Ishikawa (cell line): ENCODE measurements around the gene PRSS12.

Experiments used
- CEBPB ChIP-seq: IDR thresholded peaks from 2 replicates; pipeline ENCODE4 v1.6.1; 2012
- CREB1 ChIP-seq: IDR thresholded peaks from 2 replicates; pipeline ENCODE4 v1.6.1; 2012; ENCODE audit warnings: low read depth
- EGR1 ChIP-seq: IDR thresholded peaks from 2 replicates; pipeline ENCODE4 v1.6.1; 2012
- EP300 ChIP-seq: IDR thresholded peaks from 2 replicates; pipeline ENCODE4 v1.6.1; 2012; ENCODE audit warnings: borderline replicate concordance
- FOXM1 ChIP-seq: IDR thresholded peaks from 2 replicates; pipeline ENCODE4 v1.6.1; 2012; ENCODE audit warnings: low read depth, borderline replicate concordance
- NFIC ChIP-seq: IDR thresholded peaks from 2 replicates; pipeline ENCODE4 v1.6.1; 2012
- RAD21 ChIP-seq: IDR thresholded peaks from 2 replicates; pipeline ENCODE4 v1.6.1; 2012; ENCODE audit warnings: low read depth
- TAF1 ChIP-seq: IDR thresholded peaks from 2 replicates; pipeline ENCODE4 v1.6.1; 2012; ENCODE audit warnings: low read depth, mild to moderate bottlenecking
- TCF12 ChIP-seq: IDR thresholded peaks from 2 replicates; pipeline ENCODE4 v1.6.1; 2012; ENCODE audit warnings: low read depth
- TEAD4 ChIP-seq: IDR thresholded peaks from 2 replicates; pipeline ENCODE4 v1.6.1; 2012
- YY1 ChIP-seq: IDR thresholded peaks from 2 replicates; pipeline ENCODE4 v1.6.1; 2012; ENCODE audit warnings: low read depth
- ZBTB7A ChIP-seq: IDR thresholded peaks from 2 replicates; pipeline ENCODE4 v1.6.1; 2012; ENCODE audit warnings: low read depth
- TF ChIP-seq, protein P1 (sequence below): IDR thresholded peaks from 2 replicates; pipeline ENCODE4 v1.6.1; 2012; ENCODE audit warnings: low read depth, mild to moderate bottlenecking
- TF ChIP-seq, protein P2 (sequence below): IDR thresholded peaks from 2 replicates; pipeline ENCODE4 v1.6.1; 2012
- TF ChIP-seq, protein P3 (sequence below): IDR thresholded peaks from 2 replicates; pipeline ENCODE4 v1.6.1; 2012

PRSS12 gene, protein sequence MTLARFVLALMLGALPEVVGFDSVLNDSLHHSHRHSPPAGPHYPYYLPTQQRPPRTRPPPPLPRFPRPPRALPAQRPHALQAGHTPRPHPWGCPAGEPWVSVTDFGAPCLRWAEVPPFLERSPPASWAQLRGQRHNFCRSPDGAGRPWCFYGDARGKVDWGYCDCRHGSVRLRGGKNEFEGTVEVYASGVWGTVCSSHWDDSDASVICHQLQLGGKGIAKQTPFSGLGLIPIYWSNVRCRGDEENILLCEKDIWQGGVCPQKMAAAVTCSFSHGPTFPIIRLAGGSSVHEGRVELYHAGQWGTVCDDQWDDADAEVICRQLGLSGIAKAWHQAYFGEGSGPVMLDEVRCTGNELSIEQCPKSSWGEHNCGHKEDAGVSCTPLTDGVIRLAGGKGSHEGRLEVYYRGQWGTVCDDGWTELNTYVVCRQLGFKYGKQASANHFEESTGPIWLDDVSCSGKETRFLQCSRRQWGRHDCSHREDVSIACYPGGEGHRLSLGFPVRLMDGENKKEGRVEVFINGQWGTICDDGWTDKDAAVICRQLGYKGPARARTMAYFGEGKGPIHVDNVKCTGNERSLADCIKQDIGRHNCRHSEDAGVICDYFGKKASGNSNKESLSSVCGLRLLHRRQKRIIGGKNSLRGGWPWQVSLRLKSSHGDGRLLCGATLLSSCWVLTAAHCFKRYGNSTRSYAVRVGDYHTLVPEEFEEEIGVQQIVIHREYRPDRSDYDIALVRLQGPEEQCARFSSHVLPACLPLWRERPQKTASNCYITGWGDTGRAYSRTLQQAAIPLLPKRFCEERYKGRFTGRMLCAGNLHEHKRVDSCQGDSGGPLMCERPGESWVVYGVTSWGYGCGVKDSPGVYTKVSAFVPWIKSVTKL

DNA sequence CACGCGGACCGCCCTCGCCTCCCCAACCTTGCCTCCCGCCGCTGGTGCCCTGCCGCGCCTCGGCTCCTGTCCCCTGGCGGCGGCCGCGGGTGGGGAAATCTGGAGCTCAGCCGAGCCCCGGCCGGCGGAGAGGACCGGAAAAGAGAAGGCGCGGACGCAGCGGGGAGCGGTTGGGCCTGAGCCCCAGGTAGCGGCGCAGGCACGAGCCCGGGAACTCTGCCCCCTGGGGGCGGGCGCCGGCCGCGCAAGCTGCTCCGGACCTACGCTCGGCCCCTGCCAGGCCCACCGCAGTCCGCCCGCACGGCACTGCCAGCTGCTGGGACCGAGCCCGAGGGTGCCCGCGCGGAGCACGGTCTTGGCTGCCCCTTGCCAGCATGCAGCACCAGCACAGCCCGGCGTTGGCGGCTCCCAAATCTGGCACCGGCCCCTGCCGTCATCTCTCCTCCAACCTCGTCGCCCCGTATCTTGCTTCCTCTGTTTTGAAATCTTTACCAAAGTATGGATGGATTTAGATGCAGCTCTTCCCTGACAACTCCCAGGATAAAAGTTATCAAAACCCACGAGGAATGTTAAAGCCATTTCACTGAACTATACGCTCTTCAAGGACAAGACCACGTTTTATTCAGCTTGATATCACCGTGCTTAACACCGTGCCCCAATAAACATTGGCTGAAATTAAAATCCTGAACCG is at the start of gene PRSS12:
Gene PRSS12, minus strand, starts transcription at position 161 of the 691 bp plus-strand sequence. CDS start 283 bp downstream, outside the sequence.
- TF ChIP-seq TAF1 (peak; percentile 32; the same call in 1 of the 2 replicates), YY1 (no peak), EP300 (peak; percentile 42; the same call in 1 of the 2 replicates), TEAD4 (peak; percentile 34; the same call in 1 of the 2 replicates), RAD21 (peak; percentile 46; the same call in 1 of the 2 replicates), CREB1 (no peak), NFIC (peak; percentile 56; the same call in 1 of the 2 replicates), FOXM1 (no peak), ZBTB7A (0 out of 2 replicates have a peak, but pooled peaks have one; percentile 26), EGR1 (peak; percentile 37; the same call in 1 of the 2 replicates), CEBPB (no peak), TCF12 (0 out of 2 replicates have a peak, but pooled peaks have one; percentile 60)
- TF ChIP-seq, protein P1, sequence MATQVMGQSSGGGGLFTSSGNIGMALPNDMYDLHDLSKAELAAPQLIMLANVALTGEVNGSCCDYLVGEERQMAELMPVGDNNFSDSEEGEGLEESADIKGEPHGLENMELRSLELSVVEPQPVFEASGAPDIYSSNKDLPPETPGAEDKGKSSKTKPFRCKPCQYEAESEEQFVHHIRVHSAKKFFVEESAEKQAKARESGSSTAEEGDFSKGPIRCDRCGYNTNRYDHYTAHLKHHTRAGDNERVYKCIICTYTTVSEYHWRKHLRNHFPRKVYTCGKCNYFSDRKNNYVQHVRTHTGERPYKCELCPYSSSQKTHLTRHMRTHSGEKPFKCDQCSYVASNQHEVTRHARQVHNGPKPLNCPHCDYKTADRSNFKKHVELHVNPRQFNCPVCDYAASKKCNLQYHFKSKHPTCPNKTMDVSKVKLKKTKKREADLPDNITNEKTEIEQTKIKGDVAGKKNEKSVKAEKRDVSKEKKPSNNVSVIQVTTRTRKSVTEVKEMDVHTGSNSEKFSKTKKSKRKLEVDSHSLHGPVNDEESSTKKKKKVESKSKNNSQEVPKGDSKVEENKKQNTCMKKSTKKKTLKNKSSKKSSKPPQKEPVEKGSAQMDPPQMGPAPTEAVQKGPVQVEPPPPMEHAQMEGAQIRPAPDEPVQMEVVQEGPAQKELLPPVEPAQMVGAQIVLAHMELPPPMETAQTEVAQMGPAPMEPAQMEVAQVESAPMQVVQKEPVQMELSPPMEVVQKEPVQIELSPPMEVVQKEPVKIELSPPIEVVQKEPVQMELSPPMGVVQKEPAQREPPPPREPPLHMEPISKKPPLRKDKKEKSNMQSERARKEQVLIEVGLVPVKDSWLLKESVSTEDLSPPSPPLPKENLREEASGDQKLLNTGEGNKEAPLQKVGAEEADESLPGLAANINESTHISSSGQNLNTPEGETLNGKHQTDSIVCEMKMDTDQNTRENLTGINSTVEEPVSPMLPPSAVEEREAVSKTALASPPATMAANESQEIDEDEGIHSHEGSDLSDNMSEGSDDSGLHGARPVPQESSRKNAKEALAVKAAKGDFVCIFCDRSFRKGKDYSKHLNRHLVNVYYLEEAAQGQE: no peak
- TF ChIP-seq, protein P2, sequence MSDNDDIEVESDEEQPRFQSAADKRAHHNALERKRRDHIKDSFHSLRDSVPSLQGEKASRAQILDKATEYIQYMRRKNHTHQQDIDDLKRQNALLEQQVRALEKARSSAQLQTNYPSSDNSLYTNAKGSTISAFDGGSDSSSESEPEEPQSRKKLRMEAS: peak; percentile 42; the same call in 1 of the 2 replicates
- TF ChIP-seq, protein P3, sequence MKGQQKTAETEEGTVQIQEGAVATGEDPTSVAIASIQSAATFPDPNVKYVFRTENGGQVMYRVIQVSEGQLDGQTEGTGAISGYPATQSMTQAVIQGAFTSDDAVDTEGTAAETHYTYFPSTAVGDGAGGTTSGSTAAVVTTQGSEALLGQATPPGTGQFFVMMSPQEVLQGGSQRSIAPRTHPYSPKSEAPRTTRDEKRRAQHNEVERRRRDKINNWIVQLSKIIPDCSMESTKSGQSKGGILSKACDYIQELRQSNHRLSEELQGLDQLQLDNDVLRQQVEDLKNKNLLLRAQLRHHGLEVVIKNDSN: peak; percentile 24; the same call in 1 of the 2 replicates

DNA sequence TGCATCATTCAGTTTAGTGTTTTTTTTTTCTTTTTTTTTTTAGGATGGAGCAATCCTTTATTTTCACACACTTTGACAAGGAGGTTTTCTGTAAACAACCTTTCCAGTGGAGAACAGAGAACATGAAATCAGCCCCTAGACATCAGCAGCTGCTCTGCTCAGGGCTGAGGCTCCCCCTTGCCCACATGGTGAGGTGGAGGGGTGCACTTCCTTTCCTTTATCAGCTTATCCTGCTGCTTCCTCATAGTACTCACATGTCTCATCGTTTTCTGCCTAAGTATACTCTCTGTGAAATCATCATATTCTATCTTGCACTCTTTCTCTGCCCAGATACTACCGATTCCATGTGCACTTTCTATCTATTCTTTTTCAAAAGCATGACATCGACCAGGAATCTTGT is 47.6 kb upstream of the PRSS12 start:
- no peak for TF ChIP-seq RAD21
- no peak for TF ChIP-seq TEAD4
- TF ChIP-seq, protein P2: no peak
- TF ChIP-seq CREB1: no peak
- TF ChIP-seq TCF12: no peak
- no peak for TF ChIP-seq FOXM1
- TF ChIP-seq YY1: no peak
- no peak for TF ChIP-seq EGR1
- TF ChIP-seq TAF1: no peak
- TF ChIP-seq EP300: no peak
- TF ChIP-seq, protein P1: no peak
- no peak for TF ChIP-seq CEBPB
- TF ChIP-seq NFIC: no peak
- no peak for TF ChIP-seq ZBTB7A
- TF ChIP-seq, protein P3: no peak

DNA sequence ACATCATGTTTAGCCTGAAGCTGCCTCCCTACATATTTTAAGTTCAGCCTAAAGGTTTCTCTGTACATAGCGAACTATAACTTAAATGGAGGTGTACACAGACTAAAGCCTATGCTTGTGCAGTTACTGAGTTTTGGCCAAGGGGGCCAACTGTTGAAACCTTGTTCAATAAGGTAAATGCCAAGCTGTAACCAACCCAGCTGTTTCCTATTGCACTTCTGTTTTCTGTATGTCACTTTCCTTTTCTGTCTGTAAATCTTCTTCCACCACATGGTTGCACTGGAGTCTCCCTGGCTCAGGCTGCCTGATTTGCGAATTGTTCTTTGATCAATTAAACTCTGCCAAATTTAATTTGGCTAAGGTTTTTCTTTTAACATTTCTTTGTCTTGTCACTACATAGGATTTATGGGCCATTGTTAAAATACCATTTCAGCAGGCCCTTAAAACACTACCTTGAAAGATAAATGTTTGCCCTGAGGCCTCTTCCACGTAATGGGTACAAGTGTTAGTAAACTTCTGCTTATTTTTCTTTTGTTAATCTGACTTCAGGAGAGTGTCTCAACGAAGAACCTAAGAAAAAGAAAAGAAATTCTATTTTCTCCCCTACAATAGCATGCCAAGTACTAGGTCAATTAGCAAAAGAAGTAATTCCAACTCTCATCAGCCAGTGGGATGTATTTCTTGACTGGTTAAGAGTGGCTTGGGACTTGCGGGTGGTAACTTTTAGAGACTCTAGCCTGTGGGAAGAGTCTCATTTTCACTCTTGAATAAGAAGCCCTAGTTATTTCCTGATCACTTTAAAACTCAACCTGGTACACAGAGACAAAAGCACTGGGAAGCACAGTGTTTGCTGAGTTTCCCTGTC is 45.7 kb upstream of the PRSS12 start:
- TF ChIP-seq TEAD4 (no peak), RAD21 (no peak), YY1 (no peak), TCF12 (no peak), EGR1 (no peak), NFIC (no peak), FOXM1 (no peak), TAF1 (no peak), CEBPB (no peak), ZBTB7A (no peak), CREB1 (no peak), EP300 (no peak)
- TF ChIP-seq, protein P1: no peak
- TF ChIP-seq, protein P3: no peak
- TF ChIP-seq, protein P2: no peak
